Upper lobe of right lung (tissue), 1 donor: ENCODE measurements around the gene TOE1. TPM values are rescaled to one million over a fixed set of nuclear protein-coding genes. Genes with fewer than 3 reads are reported as not detected.

ENCODE experiments used
- ATAC-seq: fragments of 200-7000 bp; cut with Tn5 transposase; one replicate; pipeline ENCODE4 v1.9.1; 2020; ENCODE audit warnings: mild to moderate bottlenecking, moderate library complexity
- DNase-seq: peaks from one replicate; pipeline ENCODE4 v3.0.0-alpha.2; 2020
- H3K27ac ChIP-seq: fragments of 200-600 bp; one replicate; pipeline ENCODE4 v1.8.0; 2022
- H3K27me3 ChIP-seq: fragments of 200-600 bp; one replicate; pipeline ENCODE4 v1.8.0; 2022; ENCODE audit warnings: mild to moderate bottlenecking
- H3K36me3 ChIP-seq: fragments of 200-600 bp; one replicate; pipeline ENCODE4 v1.8.0; 2022
- H3K4me1 ChIP-seq: fragments of 200-600 bp; one replicate; pipeline ENCODE4 v1.8.0; 2022
- H3K4me3 ChIP-seq: fragments of 200-600 bp; one replicate; pipeline ENCODE4 v1.8.0; 2022; ENCODE audit warnings: mild to moderate bottlenecking
- H3K9me3 ChIP-seq: fragments of 200-600 bp; one replicate; pipeline ENCODE4 v1.8.0; 2022
- CTCF ChIP-seq: fragments of 200-600 bp; IDR thresholded peaks from one replicate; pipeline ENCODE4 v1.8.0; 2022; ENCODE audit warnings: antibody characterized with exemption
- intact Hi-C: fragments of 100-400 bp; cut with DNase I; formaldehyde crosslinking; loops from one replicate; pipeline ENCODE4 v1.11.0; 2022
- total RNA-seq: library from RNA; stranded (reverse); fragmentation: NEBNext Ultra II Directional; extraction: Animal tissue kit (Norgen Biotek cat#: 25700); gene quantifications from one replicate; pipeline ENCODE4 v1.2.1, GENCODE V29; 2021
- donor health status: DM: no; HTN: yes; CAD: no; lungs with severe emphysema.

The TOE1 gene
- total RNA-seq, 1 donor from 2014 or later, result 8.2 TPM

- DNase-seq, result no peak
- intact Hi-C loops, result no loop called here
- ATAC-seq, result no peak
Measured at GRCh38 chr1:45364294-45364693, 24.3 kb downstream of the TOE1 start.

GRCh38 chr1:45365051-45365450 is 25.1 kb downstream of the TOE1 start:
- ATAC-seq (no peak), DNase-seq (no peak)
- Histone ChIP-seq H3K4me3 (no peak overlapping the region), H3K27me3 (no peaks in the 10 kb centered on the region), H3K27ac (no peak overlapping the region), H3K9me3 (no peaks in the 10 kb centered on the region), H3K36me3 (no peaks in the 10 kb centered on the region), H3K4me1 (peaks cover 12% of the 10 kb centered on the region)
- no peak for TF ChIP-seq CTCF
- intact Hi-C loops, result no loop called here

More at GRCh38 chr1:45364294-45364693, 24.3 kb downstream of the TOE1 start:
- no peaks in the 10 kb centered on the region for H3K9me3 ChIP-seq
- H3K27me3 ChIP-seq, result no peaks in the 10 kb centered on the region
- H3K4me1 ChIP-seq, result peaks cover 14% of the 10 kb centered on the region
- no peak overlapping the region for H3K27ac ChIP-seq
- H3K4me3 ChIP-seq, result no peak overlapping the region
- H3K36me3 ChIP-seq, result no peaks in the 10 kb centered on the region
- no peak for TF ChIP-seq CTCF

GRCh38 chr1:45370575-45370974 is 30.6 kb downstream of the TOE1 start:
- H3K27me3 ChIP-seq, result no peaks in the 10 kb centered on the region
- H3K9me3 ChIP-seq, result no peaks in the 10 kb centered on the region
- no peaks in the 10 kb centered on the region for H3K4me1 ChIP-seq
- no peak overlapping the region for H3K27ac ChIP-seq
- DNase-seq, result no peak
- H3K4me3 ChIP-seq, result no peak overlapping the region
- no peak for TF ChIP-seq CTCF
- no peaks in the 10 kb centered on the region for H3K36me3 ChIP-seq
- no peak for ATAC-seq
- intact Hi-C loops, result no loop called here

GRCh38 chr1:45373573-45373972 is 33.6 kb downstream of the TOE1 start:
- no peaks in the 10 kb centered on the region for H3K36me3 ChIP-seq
- H3K9me3 ChIP-seq, result no peaks in the 10 kb centered on the region
- no peak overlapping the region for H3K4me3 ChIP-seq
- DNase-seq (no peak), ATAC-seq (no peak)
- intact Hi-C loops, result no loop called here
- no peak for TF ChIP-seq CTCF
- H3K27ac ChIP-seq, result no peak overlapping the region
- no peaks in the 10 kb centered on the region for H3K4me1 ChIP-seq
- H3K27me3 ChIP-seq, result no peaks in the 10 kb centered on the region

GRCh38 chr1:45375104-45376090 is 35.4 kb downstream of the TOE1 start:
- no peak for ATAC-seq
- no peak overlapping the region for H3K27ac ChIP-seq
- TF ChIP-seq CTCF, result peak; percentile 5
- no peaks in the 10 kb centered on the region for H3K4me1 ChIP-seq
- no peak overlapping the region for H3K4me3 ChIP-seq
- intact Hi-C loops, result no loop called here
- H3K9me3 ChIP-seq, result no peaks in the 10 kb centered on the region
- no peak for DNase-seq
- H3K36me3 ChIP-seq, result no peaks in the 10 kb centered on the region
- H3K27me3 ChIP-seq, result no peaks in the 10 kb centered on the region
